ENCODE results near the gene PGBD5.

Gene PGBD5

GRCh38 chr1:230375147-230375546 is 51.0 kb downstream of the PGBD5 start:
- no peak for DNase-seq (ENCODE audit: low spot score)

- no peak for DNase-seq (ENCODE audit: low spot score)
Measured at GRCh38 chr1:230371923-230372703, 54.0 kb downstream of the PGBD5 start.

- DNase-seq (ENCODE audit: low spot score): no peak
Measured at GRCh38 chr1:230370109-230370508, 56.0 kb downstream of the PGBD5 start.

- DNase-seq (ENCODE audit: low spot score): no peak
Measured at GRCh38 chr1:230368871-230369270, 57.3 kb downstream of the PGBD5 start.

GRCh38 chr1:230368363-230368762 is 57.8 kb downstream of the PGBD5 start:
- DNase-seq (ENCODE audit: low spot score): no peak

- DNase-seq (ENCODE audit: low spot score): no peak
Measured at GRCh38 chr1:230366504-230366915, 59.6 kb downstream of the PGBD5 start.

- peak; percentile 14 for DNase-seq (ENCODE audit: low spot score)
Measured at GRCh38 chr1:230365723-230366307, 60.3 kb downstream of the PGBD5 start.

GRCh38 chr1:230362949-230363348 is 63.2 kb downstream of the PGBD5 start:
- no peak for DNase-seq (ENCODE audit: low spot score)

- DNase-seq (ENCODE audit: low spot score): no peak
Measured at GRCh38 chr1:230361941-230362340, 64.2 kb downstream of the PGBD5 start.

GRCh38 chr1:230359992-230360668 is 66.0 kb downstream of the PGBD5 start:
- DNase-seq (ENCODE audit: low spot score): no peak

- DNase-seq (ENCODE audit: low spot score): no peak
Measured at GRCh38 chr1:230356869-230357794, 69.0 kb downstream of the PGBD5 start.

- DNase-seq (ENCODE audit: low spot score): no peak
Measured at GRCh38 chr1:230356190-230356589, 69.9 kb downstream of the PGBD5 start.

- no peak for DNase-seq (ENCODE audit: low spot score)
Measured at GRCh38 chr1:230355594-230355993, 70.5 kb downstream of the PGBD5 start.

GRCh38 chr1:230355128-230355527 is 71.0 kb downstream of the PGBD5 start:
- DNase-seq (ENCODE audit: low spot score): no peak

- no peak for DNase-seq (ENCODE audit: low spot score)
Measured at GRCh38 chr1:230354005-230354404, 72.1 kb downstream of the PGBD5 start.

GRCh38 chr1:230352537-230352936 is 73.6 kb downstream of the PGBD5 start:
- no peak for DNase-seq (ENCODE audit: low spot score)

GRCh38 chr1:230351983-230352382 is 74.1 kb downstream of the PGBD5 start:
- no peak for DNase-seq (ENCODE audit: low spot score)

- no peak for DNase-seq (ENCODE audit: low spot score)
Measured at GRCh38 chr1:230351514-230351913, 74.6 kb downstream of the PGBD5 start.

- DNase-seq (ENCODE audit: low spot score): no peak
Measured at GRCh38 chr1:230350208-230350921, 75.8 kb downstream of the PGBD5 start.

- DNase-seq (ENCODE audit: low spot score): no peak
Measured at GRCh38 chr1:230349020-230349393, 77.1 kb downstream of the PGBD5 start.

GRCh38 chr1:230348386-230349019 is 77.6 kb downstream of the PGBD5 start:
- no peak for DNase-seq (ENCODE audit: low spot score)

All from SW480 (cell line).